IMR-90 (cell line): ENCODE measurements around the gene DTD1.

Source experiments
- BHLHE40 ChIP-seq: fragments of 150-350 bp; IDR thresholded peaks from 2 replicates; pipeline ENCODE4 v1.6.1; 2016; ENCODE audit warnings: mild to moderate bottlenecking, low read depth, low read length
- POLR2A ChIP-seq: IDR thresholded peaks from 2 replicates; pipeline ENCODE4 v1.6.1; 2012; ENCODE audit warnings: mild to moderate bottlenecking, low read depth, low read length
- RFX5 ChIP-seq: IDR thresholded peaks from 2 replicates; pipeline ENCODE4 v1.8.0; 2012; ENCODE audit warnings: low read depth, mild to moderate bottlenecking, low read length, moderate library complexity
- TF ChIP-seq, protein P1 (sequence below): conservative IDR thresholded peaks from 2 replicates; pipeline ENCODE4 v1.5.1; 2012; ENCODE audit warnings: mild to moderate bottlenecking, low read depth, low read length, improper control_type of control experiment
- TF ChIP-seq, protein P2 (sequence below): fragments of 150-350 bp; IDR thresholded peaks from 2 replicates; pipeline ENCODE4 v1.6.1; 2017; ENCODE audit warnings: mild to moderate bottlenecking, antibody characterized with exemption, low read length, low read depth

DNA sequence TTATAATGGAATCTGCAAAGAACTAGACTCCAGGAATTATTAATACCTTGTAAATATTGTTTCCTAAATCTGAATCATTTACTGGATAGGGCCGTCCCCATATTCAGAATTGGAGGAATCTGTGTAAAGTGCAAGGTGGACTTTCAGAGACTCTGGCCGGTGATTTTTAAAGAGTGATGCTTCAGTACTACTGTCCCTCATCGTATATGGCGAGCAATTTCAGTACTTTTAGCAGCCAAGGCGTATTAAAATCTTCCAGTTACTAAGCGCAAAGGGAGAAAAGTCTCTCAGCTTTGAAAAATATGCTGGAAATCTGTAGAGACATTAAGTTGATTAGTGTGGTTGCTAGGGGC, 20.1 kb upstream of the DTD1 start:
- TF ChIP-seq POLR2A (no peak), BHLHE40 (no peak), RFX5 (no peak)
- TF ChIP-seq, protein P1, sequence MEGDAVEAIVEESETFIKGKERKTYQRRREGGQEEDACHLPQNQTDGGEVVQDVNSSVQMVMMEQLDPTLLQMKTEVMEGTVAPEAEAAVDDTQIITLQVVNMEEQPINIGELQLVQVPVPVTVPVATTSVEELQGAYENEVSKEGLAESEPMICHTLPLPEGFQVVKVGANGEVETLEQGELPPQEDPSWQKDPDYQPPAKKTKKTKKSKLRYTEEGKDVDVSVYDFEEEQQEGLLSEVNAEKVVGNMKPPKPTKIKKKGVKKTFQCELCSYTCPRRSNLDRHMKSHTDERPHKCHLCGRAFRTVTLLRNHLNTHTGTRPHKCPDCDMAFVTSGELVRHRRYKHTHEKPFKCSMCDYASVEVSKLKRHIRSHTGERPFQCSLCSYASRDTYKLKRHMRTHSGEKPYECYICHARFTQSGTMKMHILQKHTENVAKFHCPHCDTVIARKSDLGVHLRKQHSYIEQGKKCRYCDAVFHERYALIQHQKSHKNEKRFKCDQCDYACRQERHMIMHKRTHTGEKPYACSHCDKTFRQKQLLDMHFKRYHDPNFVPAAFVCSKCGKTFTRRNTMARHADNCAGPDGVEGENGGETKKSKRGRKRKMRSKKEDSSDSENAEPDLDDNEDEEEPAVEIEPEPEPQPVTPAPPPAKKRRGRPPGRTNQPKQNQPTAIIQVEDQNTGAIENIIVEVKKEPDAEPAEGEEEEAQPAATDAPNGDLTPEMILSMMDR, result no peak
- TF ChIP-seq, protein P2, sequence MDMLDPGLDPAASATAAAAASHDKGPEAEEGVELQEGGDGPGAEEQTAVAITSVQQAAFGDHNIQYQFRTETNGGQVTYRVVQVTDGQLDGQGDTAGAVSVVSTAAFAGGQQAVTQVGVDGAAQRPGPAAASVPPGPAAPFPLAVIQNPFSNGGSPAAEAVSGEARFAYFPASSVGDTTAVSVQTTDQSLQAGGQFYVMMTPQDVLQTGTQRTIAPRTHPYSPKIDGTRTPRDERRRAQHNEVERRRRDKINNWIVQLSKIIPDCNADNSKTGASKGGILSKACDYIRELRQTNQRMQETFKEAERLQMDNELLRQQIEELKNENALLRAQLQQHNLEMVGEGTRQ, result no peak
